MG63 (cell line): ENCODE results near the gene SEPTIN2. TPM values are rescaled to one million over a fixed set of nuclear protein-coding genes. Genes with fewer than 3 reads are reported as not detected.

ENCODE experiments used
- DNase-seq: peaks from one replicate; pipeline ENCODE4 v3.0.0-alpha.2; 2020
- H3K27me3 ChIP-seq: fragments of 250-450 bp; sonication (Bioruptor Pico); 2 replicates; pipeline ENCODE4 v1.5.1; 2020; ENCODE audit warnings: mild to moderate bottlenecking, moderate library complexity
- H3K36me3 ChIP-seq: fragments of 250-450 bp; sonication (Bioruptor Pico); 2 replicates; pipeline ENCODE4 v1.5.1; 2020; ENCODE audit warnings: mild to moderate bottlenecking, moderate library complexity
- H3K4me3 ChIP-seq: fragments of 250-450 bp; sonication (Bioruptor Pico); 2 replicates; pipeline ENCODE4 v1.5.1; 2020; ENCODE audit warnings: mild to moderate bottlenecking, moderate library complexity
- H3K9me3 ChIP-seq: fragments of 250-450 bp; sonication (Bioruptor Pico); 2 replicates; pipeline ENCODE4 v1.5.1; 2020; ENCODE audit warnings: mild to moderate bottlenecking, moderate library complexity
- total RNA-seq: library from RNA; depleted of rRNA; stranded (reverse); fragments of >200 nt; shearing (Covaris generic); gene quantifications from 2 replicates; pipeline ENCODE4 v1.2.3, GENCODE V29; 2014; ENCODE audit warnings: low replicate concordance

Gene SEPTIN2
- total RNA-seq, 1 experiment from 2014 or later = 348 TPM

- H3K4me3 ChIP-seq = no peak overlapping the region
- DNase-seq = no peak
- no peaks in the 10 kb centered on the region for H3K9me3 ChIP-seq
- no peaks in the 10 kb centered on the region for H3K27me3 ChIP-seq
- peaks cover 81% of the 10 kb centered on the region for H3K36me3 ChIP-seq
These were observed 5.3 kb downstream of the SEPTIN2 start for GRCh38 chr2:241321033-241321432.

GRCh38 chr2:241321886-241322285, 6.2 kb downstream of the SEPTIN2 start:
- peaks cover 79% of the 10 kb centered on the region for H3K36me3 ChIP-seq
- no peak for DNase-seq
- H3K9me3 ChIP-seq = no peaks in the 10 kb centered on the region
- H3K4me3 ChIP-seq = no peak overlapping the region
- H3K27me3 ChIP-seq = no peaks in the 10 kb centered on the region

- H3K36me3 ChIP-seq = peaks cover 84% of the 10 kb centered on the region
- no peak overlapping the region for H3K4me3 ChIP-seq
- H3K9me3 ChIP-seq = no peaks in the 10 kb centered on the region
- no peak for DNase-seq
- H3K27me3 ChIP-seq = no peaks in the 10 kb centered on the region
These were observed 8.1 kb downstream of the SEPTIN2 start for GRCh38 chr2:241323778-241324177.

- no peaks in the 10 kb centered on the region for H3K27me3 ChIP-seq
- DNase-seq = no peak
- no peak overlapping the region for H3K4me3 ChIP-seq
- H3K9me3 ChIP-seq = no peaks in the 10 kb centered on the region
- H3K36me3 ChIP-seq = peaks cover 84% of the 10 kb centered on the region
These were observed 9.1 kb downstream of the SEPTIN2 start for GRCh38 chr2:241324775-241325174.

DNA sequence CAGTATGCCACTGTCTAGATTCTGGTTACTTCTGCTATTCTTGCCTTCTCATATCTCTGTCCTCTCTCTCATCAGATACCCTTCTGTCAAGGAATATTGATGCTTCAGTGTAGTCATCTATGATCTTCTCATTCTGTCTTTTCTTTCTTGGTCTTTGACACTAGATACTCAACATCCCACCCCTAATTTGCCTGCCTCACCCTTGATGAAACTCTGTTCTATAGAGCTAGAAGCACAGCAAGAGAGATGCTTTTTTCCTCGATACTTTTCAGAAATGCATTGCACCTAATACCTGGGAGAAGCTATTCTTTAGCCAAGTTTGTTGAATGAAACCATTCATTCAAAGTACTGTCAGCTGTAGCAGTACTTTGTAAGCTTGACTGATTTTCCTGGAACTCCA, 9.5 kb downstream of the SEPTIN2 start:
- H3K4me3 ChIP-seq = no peak overlapping the region
- peaks cover 84% of the 10 kb centered on the region for H3K36me3 ChIP-seq
- DNase-seq = no peak
- H3K9me3 ChIP-seq = no peaks in the 10 kb centered on the region
- no peaks in the 10 kb centered on the region for H3K27me3 ChIP-seq

GRCh38 chr2:241329669-241330615, 14.2 kb downstream of the SEPTIN2 start:
- H3K36me3 ChIP-seq = peaks cover 94% of the 10 kb centered on the region

GRCh38 chr2:241330616-241330981, 14.9 kb downstream of the SEPTIN2 start:
- H3K9me3 ChIP-seq = no peaks in the 10 kb centered on the region
- H3K27me3 ChIP-seq = no peaks in the 10 kb centered on the region
- no peak overlapping the region for H3K4me3 ChIP-seq
- peaks cover 94% of the 10 kb centered on the region for H3K36me3 ChIP-seq
- DNase-seq = no peak

More at GRCh38 chr2:241329669-241330615, 14.2 kb downstream of the SEPTIN2 start:
- Histone ChIP-seq H3K27me3 (no peaks in the 10 kb centered on the region), H3K4me3 (no peak overlapping the region), H3K9me3 (no peaks in the 10 kb centered on the region)
- no peak for DNase-seq

DNA sequence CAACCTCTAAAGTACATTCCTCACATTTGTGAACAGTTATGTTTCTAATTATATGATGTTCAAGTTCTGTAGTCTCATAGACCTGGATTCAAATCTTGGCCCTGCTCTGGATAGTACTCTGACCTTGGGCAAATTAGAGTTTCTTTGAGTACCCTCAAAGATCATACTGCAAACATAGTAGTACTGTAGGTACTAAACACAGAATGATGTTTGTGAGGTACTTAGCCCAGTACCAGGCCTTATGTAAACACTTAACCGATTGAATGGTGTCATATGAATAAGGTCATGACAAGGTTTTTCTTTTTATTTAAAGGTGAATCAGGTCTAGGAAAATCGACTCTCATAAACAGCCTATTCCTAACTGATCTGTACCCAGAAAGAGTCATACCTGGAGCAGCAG, 19.1 kb downstream of the SEPTIN2 start:
- Histone ChIP-seq H3K9me3 (no peaks in the 10 kb centered on the region), H3K36me3 (peaks cover 91% of the 10 kb centered on the region), H3K4me3 (no peak overlapping the region), H3K27me3 (no peaks in the 10 kb centered on the region)
- no peak for DNase-seq

DNA sequence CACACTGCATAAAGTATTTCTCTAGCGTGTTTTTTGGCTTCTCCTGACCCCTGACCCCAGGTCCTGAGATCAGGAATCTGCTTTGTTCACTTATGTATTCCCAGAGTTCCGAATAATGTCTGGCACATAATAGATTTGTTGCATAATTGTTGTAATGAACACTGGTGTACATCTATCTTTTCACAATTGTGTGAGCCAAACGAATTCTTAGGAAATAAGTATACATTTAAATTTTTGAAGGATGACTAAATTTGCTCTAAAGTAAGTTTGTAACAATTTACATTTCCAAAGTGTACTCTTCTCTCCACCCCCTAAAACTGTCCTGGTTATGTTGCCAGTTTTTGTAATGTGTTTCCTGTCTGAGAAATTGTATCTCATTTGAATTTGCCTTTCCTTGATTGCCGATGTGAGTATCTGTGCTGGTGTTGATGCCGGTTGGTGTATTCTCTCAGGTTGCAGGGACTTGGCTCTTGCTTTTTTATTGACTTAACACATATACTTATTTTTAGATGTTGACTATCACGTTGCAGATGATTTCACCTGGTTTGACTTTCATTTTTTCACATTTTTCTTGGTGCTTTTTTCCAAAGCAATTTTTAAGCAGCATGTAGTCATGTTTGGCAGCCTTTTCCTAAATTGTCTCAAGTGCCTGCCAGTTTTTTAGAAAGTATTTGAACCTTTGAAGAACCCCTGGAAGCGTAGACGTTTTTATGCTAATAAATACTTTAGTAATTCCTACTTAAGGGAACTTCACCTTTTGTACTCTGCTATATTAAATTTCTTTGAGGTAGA, 24.3 kb downstream of the SEPTIN2 start:
- no peak for DNase-seq
- H3K4me3 ChIP-seq = no peak overlapping the region
- peaks cover 92% of the 10 kb centered on the region for H3K36me3 ChIP-seq
- no peaks in the 10 kb centered on the region for H3K27me3 ChIP-seq
- no peaks in the 10 kb centered on the region for H3K9me3 ChIP-seq

DNA sequence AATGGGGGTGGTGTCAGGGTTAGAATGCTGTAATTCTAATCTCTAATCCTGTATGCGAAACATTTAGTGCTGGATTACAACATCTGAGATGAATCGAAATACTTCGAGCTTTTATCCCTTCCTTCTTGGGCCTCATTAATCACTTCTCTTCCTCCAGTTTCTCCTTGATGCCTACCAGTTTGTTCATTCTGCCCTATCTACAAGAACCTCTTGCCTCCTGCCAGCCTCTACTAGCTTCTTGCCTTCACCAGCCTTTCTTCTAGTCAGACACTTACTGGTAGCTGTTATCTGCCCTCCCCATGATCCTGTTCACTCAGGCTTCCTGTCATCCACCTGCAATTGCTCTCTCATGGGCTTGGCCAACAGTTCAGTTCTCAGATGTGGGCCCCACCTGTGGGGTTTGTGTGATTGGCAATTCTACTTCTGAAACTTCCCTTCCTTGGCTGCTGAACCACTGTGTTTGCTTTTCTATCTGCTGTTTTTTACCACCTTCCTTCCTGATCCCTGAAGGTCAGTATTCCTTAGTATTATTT, 25.0 kb downstream of the SEPTIN2 start:
- Histone ChIP-seq H3K27me3 (no peaks in the 10 kb centered on the region), H3K36me3 (peaks cover 92% of the 10 kb centered on the region), H3K4me3 (no peak overlapping the region), H3K9me3 (no peaks in the 10 kb centered on the region)
- DNase-seq = no peak

GRCh38 chr2:241344925-241345651, 29.4 kb downstream of the SEPTIN2 start:
- Histone ChIP-seq H3K9me3 (no peaks in the 10 kb centered on the region), H3K36me3 (peaks cover 94% of the 10 kb centered on the region)
- no peak for DNase-seq

DNA sequence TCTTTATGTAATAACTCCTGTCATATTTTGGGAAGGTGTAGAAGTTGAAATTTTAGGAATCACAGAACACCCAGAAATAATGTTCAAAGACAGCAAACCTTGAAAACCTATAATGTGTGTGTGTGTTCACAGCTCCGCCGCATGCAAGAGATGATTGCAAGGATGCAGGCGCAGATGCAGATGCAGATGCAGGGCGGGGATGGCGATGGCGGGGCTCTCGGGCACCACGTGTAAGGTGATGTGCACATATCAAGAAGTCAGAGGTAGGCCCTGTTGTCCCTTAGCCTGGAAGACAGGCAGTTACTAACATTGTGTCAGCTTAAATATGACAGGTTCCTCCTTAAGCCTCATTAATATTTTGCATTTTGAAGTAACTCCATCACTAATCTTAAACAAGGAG, 34.2 kb downstream of the SEPTIN2 start:
- Histone ChIP-seq H3K27me3 (no peaks in the 10 kb centered on the region), H3K9me3 (no peaks in the 10 kb centered on the region), H3K4me3 (no peak overlapping the region), H3K36me3 (peaks cover 91% of the 10 kb centered on the region)
- DNase-seq = no peak

More at GRCh38 chr2:241344925-241345651, 29.4 kb downstream of the SEPTIN2 start:
- no peak overlapping the region for H3K4me3 ChIP-seq
- H3K27me3 ChIP-seq = no peaks in the 10 kb centered on the region

DNA sequence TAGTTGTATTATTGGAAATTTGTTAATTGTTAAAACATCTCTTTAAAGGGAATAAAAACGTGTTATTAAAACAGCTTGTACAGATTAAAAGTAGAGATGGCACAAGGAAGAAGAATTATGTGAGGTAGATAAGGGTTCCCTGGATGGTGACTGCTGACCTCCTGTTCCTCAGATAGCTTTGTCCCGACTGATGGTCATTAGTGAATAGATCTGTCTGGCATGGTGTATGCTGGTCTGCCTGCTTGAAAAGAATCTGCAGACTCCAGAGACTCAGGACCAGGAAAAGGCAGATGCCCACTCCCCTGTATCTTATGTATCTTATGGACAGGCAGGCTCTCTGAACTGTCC, 34.8 kb downstream of the SEPTIN2 start:
- H3K27me3 ChIP-seq = no peaks in the 10 kb centered on the region
- H3K9me3 ChIP-seq = no peaks in the 10 kb centered on the region
- no peak for DNase-seq
- H3K36me3 ChIP-seq = peaks cover 89% of the 10 kb centered on the region
- no peak overlapping the region for H3K4me3 ChIP-seq

DNA sequence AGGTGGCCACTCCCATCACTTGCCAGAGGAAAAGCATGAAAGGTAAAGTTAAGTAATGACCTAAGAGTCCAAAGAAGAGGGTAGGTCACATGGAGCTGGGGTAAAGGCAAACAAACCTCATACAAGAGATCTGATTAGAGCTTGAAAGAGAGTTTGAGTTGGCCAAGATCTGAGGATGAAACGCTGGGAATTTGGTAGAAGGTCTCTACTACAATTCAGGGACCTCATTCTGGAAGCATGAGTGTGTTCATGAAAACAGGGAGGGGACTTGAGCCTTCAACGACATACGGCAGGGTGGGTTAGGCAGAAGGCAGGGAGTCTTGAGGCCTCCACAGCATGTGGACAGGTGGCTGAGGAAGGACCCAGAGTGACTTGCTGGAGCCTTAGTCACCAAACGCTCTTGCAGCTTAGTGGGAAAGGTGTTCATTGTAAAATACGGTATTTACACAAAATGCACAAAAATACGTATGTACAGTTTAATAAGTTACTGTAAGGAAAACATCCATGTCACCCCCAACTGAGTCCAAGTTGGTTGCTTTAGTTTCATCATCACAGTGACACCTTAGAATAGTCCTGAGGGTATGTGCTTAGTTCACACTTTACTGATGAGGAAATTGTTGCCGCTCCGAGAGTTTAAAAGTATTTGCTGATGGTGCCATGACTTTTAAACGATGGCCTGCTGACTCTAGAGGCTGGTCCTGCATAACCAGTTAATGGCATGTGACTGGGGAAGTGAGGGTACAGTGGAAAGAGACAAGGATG, 35.3 kb downstream of the SEPTIN2 start:
- no peaks in the 10 kb centered on the region for H3K9me3 ChIP-seq
- H3K4me3 ChIP-seq = no peak overlapping the region
- H3K36me3 ChIP-seq = peaks cover 83% of the 10 kb centered on the region
- no peaks in the 10 kb centered on the region for H3K27me3 ChIP-seq
- no peak for DNase-seq

GRCh38 chr2:241351640-241352031, 35.9 kb downstream of the SEPTIN2 start:
- H3K9me3 ChIP-seq = no peaks in the 10 kb centered on the region
- DNase-seq = no peak
- H3K36me3 ChIP-seq = peaks cover 79% of the 10 kb centered on the region
- no peak overlapping the region for H3K4me3 ChIP-seq
- H3K27me3 ChIP-seq = no peaks in the 10 kb centered on the region

DNA sequence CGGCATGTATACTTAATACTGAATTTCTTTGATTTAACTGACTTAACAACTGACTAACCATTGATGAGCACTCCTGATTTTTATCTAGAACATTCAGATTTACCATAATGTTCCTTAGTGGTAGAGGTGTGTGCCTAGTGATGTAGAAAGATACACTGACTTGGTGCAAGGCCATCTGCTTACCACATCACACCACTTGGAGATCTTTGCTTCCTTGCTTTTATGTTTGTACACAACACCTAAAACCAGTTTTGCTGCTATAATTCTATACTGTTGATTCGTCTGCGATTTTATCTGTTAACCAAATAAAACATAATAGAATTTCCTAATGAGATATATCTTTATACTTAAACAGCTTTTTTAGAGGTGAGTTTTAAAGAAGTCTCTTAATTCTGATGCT, 36.5 kb downstream of the SEPTIN2 start:
- H3K27me3 ChIP-seq = no peaks in the 10 kb centered on the region
- H3K9me3 ChIP-seq = no peaks in the 10 kb centered on the region
- no peak overlapping the region for H3K4me3 ChIP-seq
- no peak for DNase-seq
- H3K36me3 ChIP-seq = peaks cover 73% of the 10 kb centered on the region
